Stimulated activated CD4-positive, alpha-beta T cell treated with anti-CD3 and anti-CD28 coated beads, Interleukin-12 subunit alpha, Interleukin-12 subunit beta, amount 100 ng/mL, for 48 hours (primary cell): ENCODE measurements around the gene KIAA0232.

Experiments
- DNase-seq, 3 donors: peaks; one replicate each; pipeline ENCODE4 v3.0.0-alpha.2; 2020; ENCODE audit warnings: low read depth in 2 of 3, low spot score in 1 of 3

Gene KIAA0232

DNA sequence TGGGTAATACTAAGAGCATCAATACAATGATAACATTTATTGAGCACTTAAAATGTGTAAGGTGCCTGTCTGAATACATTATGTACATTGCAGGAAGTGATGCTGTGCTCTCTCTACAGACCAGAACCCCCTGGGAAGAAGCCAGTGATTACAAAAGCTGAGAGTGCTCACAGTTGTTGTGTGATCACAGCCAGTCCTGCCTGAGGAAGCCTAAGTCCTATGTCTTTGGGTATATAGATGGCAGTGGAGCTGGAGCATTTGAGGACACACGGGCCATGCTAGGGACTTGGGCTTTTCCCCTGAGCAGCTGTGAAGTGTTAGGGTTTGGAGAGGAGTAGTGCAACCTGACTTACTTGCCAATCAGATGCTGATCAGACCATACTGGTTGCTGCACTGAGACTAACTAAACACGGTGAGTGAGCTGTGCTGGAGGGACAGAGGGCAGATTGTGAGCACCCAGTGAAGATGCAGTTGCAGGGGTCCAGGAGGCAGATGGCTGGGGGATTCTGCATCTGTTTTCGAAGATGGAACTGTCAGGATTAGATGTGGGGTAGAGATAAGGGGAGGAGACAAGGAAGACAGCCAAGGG is 66.3 kb downstream of the KIAA0232 start:
- DNase-seq: no peak

DNA sequence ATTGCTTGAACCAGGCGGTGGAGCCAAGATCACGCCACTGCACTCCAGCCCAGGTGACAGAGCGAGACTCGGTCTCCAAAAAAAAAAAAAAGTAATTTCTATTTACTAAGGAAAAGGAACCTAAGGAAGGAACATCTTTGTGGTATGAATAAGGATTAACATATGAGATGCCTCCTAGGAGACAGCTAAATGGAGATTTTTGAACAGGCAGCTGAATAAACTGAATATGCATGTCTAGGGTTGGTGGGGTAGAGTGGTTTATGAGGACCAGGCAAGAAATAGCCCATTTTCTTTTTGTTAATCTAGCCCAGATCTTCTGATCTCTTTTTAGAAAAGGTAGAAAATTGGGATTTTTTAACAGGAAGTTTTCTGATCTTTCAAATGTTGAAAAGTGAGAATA is 67.2 kb downstream of the KIAA0232 start:
- no peak for DNase-seq

DNA sequence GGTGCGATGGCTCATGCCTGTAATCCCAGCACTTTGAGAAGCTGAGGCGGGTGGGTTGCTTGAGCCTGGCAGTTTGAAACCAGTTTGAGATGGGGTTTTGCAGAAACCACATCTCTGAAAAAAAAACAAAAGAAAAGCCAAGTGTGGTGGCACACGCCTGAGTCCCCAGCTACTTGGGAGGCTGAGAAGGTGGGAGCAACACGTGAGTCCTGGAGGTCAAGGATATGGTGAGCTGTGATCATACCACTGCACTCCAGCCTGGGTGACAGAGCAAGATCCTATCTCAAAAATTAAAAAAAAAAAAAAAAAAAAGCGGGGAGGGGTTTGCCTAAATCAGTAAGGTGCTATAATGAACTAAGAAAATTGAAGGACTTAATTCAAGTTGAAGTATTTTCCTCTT is 68.9 kb downstream of the KIAA0232 start:
- DNase-seq: no peak

DNA sequence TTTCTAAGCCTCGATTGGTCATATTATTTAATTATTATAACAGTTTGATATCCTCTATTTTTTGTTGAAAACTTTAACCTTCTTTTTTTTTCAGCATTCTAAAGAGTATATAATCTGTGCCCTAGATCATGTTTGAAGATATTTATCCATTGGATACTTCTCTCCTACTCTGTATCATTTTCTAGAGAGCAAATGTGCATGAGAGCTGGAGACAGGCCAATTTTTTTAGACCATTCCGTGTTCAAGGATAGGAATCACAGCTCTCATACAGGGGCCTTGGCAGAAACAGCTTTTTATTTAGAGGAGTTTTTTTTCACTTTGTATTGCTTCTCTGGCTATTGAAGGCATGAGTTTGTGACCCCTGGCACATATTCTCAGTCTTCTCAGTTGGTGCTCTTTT is 69.4 kb downstream of the KIAA0232 start:
- no peak for DNase-seq

DNA sequence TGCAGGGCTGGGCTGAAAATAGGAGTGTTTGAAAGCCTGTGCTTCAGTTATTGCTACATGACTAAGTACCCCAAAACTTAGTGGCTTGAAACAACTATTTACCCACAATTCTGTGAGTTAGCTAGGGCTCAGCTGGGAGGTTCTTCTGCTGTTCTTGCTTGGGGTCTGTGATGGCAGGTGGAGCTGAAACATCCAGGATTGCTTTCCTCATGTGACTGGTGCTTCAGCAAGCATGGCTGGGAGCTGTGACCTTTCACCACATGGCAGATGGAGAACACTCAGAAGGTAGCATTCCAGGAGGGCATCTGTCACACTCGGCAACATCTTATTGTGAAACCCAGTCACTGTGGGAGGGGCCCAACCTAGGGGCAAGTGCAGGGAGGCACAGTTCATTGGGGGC is 70.1 kb downstream of the KIAA0232 start:
- no peak for DNase-seq

DNA sequence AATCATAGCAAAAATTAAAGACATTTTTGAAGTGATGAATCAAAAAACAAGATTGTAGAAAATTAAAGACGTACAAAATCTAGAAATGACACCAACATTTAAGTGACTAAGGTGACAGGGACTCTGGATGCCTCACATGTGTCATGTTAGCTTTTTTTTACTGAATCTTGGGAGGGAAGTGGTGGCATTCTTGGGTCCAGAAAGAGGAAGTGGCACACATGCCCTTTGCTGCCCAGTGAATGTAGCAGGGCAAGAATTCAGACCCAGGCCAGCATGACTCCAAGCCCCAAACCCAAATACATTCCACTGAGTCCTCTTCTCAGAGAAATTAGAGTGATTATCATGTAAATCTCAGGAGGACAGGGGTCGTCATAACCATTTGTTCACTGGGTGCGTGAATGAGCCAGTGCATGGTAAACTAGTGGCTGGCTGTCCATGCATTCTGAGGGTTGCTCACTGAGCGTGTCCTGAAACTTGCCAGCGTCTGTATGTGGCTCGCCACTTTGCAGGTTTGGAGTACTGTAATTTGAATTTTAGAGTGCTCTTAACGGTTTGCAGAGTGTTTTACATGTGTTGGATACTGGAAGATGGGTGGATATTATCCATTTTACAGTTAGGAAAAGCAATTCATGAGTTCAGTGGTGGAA is 71.7 kb downstream of the KIAA0232 start:
- no peak for DNase-seq

DNA sequence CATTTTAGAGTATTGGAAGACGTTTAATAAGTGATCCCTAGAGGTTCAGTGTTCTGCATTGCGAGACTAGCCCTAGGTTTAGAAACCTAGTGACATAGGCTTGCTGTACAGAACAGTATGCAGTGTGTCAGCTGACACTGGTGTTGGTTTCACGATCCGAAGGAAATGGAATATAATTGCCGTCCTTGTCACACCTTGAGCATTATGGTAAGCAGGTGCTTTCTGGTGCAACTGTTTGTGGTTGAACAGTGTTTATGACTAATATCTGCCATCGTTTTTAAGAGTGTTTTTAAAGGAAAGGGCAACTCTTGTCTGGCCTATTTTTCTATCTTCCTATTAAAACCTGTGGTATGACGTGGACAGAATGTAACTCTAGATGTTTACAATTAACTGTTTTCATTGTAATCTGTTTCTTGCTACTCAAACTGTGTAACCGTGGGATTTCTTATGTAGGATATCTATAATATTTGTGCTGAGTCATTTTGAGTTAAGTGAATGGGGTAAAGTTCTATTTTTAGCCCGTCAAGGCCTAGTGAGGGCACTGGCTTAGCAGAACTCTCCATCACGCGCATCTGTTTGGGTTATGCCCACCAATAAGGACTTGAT is 73.3 kb downstream of the KIAA0232 start:
- peak; percentile 8 to 29 (median 24) for DNase-seq

DNA sequence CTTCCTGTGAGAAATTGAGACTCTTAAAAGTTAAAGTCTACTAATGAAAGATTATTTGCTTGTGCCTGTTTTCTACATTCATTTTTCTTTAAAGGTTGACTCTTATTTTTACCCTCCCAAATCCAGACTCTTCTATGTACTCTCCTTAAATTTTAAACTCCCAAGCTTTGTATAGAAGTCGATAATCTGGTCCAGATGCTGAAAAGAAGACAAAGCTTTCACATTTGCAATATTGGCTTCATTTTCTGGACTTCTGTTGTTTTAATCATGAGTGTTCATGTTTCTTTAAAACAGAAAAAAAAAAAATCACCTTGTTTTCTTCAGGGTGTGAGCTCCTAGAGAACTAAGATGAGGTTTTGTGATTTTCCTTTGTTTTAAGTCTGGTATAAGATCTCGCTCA is 73.9 kb downstream of the KIAA0232 start:
- no peak for DNase-seq

DNA sequence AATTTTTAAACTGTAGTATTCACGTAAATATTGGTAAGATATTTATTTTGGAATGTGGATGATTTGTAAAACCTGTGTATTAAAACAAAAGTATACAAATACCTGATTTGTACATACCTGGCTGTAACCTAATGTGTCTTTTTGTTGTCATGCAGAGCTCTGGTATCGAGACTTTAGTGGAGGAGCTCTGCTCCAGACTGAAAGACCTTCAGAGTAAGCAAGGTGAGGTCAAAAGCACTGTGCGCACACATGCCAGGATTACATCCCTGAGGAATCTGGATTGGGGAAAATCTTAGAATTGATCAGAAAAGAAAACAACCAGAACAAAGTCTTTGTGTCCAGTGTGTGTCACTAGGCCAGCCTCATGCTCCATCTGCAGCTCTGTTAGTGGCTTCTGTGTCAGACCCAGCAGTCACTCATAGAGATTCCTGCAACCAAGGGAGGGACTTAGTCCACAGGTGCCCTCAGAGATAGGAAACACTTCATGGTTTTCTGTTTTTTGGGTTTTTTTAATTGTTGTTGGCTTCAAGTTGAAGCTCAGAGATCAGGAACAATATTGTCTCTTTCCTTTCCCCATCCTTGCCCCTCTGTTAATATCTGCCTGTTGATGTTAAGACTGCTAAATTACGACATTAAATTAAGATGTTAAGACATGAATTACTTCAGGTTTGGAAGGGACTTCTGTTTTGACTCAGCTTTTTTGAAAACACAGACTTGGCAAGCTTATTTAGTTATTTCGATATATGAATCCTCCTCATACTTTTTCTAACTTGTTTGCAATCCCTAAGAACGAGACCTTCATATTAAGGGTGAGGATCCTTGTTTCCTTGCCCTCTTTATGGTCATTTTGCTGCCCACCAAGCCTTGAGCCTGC is 74.7 kb downstream of the KIAA0232 start:
- DNase-seq: no peak

DNA sequence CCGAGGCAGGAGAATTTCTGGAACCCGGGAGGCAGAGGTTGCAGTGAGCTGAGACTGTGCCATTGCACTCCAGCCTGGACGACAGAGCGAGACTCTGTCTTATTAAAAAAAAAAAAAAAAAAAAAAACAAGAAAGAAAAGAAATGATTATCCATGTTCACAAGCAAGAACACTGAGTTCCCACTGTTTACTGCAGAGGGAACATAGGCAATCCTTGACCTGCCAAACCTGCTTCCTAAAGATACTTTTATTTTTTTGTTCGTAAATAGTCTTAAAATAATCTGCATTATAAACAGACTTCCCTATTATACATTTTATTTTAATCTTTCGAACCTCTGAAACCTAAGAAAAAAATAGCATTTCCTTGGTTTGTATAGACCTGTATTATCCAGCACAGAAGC is 76.5 kb downstream of the KIAA0232 start:
- no peak for DNase-seq

DNA sequence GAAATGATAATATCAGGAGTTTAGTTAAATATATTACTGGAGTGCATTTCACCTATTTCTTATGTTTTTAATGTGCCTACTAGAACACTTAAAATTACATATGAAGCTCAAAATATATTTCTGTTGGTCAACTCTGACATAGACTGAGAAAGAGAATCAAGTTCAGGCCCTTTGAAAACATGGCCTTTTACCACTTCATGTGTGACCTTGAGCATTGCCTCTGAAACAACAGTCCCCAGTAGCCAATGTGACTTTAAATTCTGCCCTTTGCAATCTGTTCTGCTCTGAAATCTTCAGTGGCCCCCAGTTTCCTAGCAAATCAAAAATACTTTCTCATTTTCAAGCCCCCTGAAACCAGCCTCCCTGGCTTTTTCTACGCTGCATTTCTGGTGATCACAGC is 77.0 kb downstream of the KIAA0232 start:
- DNase-seq: no peak

DNA sequence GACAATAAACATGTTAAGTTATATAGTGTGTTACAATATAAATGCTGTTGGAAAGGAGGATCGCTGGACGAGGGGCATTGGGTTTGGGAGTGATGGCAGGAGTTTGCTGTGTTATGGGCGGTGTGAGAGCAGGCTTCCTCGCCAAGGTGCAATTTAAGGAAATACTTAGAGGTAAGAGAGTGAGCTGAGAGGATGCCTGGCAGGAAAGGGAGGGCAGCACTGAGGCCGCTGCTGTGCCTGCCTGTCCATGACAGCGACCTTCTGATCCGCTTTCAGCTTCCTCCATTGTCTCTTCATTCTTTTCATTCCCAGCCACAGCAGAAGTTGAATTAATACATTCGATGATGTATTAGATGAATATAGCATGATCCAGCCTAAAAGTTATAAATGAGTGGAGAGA is 85.9 kb downstream of the KIAA0232 start:
- no peak for DNase-seq

DNA sequence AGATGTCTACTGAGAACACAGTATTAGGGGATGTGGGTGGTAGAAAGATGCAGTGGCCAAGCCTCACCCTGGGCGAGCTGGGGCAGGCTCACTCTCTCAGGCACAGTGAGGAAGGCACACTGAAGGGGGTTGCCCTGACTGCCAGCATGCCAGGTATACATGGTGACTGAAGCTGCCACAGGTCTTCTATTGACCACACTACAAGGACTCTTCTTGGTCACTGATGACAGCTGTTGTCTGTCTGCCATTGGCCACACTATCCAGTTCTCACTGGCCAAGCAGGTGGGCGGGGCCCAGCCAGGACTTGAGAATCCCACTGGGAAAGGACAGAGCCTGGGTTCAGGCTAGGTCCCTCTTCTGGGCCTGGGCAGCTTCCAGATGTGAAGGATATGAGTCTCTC is 87.4 kb downstream of the KIAA0232 start:
- DNase-seq: no peak

DNA sequence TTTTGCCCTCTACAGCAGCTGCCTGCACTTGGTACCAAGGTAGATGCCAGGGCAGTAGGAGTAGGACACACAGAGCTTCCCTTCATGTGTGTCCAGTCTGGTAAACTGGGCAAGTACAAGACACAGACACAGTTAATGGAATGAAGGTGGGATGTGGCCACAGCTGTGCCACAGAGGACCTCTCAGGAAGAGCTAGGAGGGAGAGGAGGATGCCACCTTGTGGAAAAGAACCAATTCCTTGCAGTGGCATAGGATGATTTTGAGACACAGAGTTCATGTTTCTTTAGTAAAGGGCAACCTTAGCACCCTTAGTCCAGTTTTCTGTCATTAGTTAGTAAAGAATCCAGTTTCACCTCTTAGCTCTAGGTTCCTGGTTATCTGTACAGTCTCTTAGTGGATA is 90.8 kb downstream of the KIAA0232 start:
- no peak for DNase-seq

DNA sequence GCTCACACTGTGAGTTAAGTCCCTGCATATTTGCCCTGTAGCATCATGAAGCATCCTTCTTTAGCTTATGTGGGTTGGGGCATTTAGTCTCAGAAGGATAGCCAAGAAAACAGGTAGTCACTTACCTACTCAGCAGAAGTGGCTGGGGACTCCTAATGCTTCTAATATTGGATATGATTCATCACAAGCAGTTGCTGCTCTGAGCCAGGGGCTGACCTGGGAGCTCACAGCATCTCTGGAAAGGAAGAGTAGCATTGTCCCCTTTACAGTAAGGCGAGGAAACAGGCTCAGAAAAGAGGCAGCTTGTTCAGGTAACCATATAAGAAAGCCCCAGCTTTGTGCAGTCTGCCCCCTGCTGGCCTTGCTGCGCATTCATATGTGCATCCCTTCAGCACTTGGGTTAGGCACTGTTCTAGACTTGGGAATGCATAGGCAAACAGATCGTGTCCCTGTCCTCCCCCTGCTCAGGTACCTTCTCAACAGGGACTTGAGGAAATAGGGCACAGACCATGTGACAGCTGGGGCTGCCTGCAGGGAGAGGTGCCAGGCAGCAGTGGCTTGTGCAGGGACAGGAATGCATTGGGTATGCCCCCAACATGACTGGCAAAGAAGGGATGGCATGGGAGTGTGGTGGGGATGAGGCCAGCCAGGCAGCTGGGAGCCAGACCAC is 91.4 kb downstream of the KIAA0232 start:
- peak; percentile 59 to 79 (median 72) for DNase-seq

DNA sequence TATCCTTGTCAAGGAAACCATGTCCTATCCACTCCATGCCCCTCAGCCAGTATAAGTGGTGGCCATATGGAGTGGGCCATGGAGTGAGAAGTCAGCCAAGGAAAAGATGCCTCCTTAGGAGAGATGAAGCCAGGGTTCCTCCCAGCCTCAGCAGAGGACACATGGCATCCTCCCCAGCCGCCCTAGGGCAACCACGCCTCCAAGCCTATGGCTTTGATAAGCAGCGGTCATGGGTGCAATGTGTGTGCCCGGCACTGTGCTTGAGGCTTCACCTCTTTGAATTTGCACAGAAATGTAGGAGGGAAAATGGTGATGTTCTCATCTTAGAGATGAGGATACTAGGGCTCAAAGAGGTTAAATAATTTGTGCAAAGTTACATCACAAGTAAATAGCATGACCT is 92.5 kb downstream of the KIAA0232 start:
- DNase-seq: no peak

DNA sequence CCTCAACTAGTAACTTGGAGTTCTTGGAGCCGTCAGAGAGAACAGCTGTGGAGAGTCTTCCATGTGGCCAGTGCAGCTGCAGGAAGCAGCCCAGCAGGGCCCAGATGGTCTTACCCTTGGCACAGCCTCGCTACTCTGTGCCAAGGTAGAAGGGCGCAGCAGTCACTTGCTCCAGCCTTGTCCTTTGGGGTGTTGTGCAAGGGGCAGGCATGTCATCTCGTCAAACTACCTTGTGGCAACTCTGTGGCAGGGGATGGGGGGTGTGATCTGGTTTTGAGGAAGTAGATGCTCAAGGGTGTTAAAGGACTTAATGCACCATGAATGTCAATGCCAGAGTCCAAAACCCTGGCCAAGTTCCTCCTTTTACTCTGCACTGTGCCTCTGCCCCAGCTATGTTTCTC is 92.9 kb downstream of the KIAA0232 start:
- DNase-seq: no peak

DNA sequence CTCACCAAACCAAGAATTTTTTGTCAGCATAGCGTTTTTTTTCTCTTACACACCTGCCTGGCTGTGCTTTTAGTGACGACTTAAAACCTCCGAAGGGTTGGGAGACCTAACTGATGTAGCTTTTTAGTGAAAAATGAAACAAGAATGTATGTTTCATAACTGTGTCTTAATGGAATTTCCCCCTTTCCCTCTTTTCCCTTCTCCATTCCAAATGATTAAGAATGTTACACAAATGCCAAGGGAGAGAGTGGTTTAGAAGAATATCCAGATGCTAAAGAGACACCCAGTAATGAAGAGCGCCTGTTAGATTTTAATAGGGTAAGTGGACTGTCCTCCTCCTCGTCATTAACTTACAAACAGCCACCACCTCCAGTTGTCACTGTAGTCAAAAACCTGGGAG is 93.9 kb downstream of the KIAA0232 start:
- no peak for DNase-seq

DNA sequence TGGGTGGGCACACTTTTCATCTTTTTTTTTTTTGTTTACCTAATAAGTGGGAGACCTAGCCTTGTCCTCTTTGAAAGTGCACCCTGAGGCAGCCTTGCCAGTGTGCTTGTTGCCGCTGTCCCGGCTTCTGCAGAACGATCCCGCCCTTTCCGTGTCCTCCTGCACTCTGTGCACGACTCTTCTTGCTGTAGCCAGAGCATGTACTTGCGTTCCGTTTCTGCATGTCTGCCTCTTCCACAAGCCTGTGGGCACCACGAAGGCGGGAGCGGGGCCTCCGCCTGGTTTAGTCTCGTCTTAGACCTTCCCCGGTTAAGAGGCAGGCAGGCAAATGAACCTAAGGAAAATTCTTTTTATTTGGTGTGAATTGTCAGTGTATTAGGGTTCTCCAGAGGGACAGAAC is 94.5 kb downstream of the KIAA0232 start:
- DNase-seq: no peak

DNA sequence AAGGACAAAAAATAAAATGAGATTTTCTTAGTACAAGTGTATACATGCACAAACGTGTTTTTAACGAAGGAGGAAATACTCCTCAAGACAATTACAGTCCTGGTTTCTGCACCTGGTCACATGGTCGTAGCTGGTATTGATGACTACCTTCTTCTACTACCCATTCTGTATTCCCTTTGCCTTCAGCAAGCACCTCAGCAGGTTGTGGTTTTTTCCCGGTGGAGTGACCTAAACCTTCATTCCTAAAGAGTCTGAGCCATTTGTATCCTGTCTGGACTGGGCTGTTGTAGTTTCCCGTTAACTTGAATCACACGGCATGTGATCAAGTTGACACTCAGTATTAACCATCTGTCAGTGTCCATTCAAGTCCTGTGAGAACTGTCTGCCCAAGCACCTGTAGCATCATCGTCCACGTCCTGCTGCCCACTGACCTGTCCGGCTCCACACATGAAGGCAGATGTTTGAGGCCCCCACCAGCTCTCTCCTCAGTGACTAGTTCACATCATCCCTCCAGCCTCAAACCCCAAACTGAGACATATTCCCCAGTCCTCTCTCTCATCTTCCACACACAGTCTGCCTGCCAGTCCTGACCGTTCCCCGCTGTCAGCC is 96.0 kb downstream of the KIAA0232 start:
- DNase-seq: no peak

DNA sequence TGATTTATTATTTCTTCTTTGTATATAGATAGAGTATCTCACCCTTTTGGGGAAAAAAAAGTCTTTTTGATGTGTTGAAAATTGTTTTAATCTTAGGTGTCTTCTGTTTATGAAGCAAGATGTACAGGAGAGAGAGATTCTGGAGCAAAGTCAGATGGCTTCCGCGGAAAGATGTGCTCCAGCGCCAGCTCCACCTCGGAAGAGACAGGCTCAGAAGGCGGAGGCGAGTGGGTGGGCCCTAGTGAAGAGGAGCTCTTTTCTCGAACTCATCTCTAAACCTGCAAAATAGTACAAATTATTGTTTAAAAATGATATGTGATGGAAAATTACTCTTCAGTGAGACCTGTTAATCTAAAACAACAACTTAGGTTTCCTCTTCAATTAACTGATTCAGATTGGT is 98.2 kb downstream of the KIAA0232 start:
- no peak for DNase-seq
